Activated CD8-positive, alpha-beta memory T cell treated with anti-CD3 and anti-CD28 coated beads for 4 hours (primary cell): ENCODE measurements around the gene DMRT1.

Experiments
- DNase-seq, 2 donors: peaks; one replicate each; pipeline ENCODE4 v3.0.0-alpha.2; 2020; ENCODE audit warnings: low read depth in 2 of 2

The DMRT1 gene

DNA sequence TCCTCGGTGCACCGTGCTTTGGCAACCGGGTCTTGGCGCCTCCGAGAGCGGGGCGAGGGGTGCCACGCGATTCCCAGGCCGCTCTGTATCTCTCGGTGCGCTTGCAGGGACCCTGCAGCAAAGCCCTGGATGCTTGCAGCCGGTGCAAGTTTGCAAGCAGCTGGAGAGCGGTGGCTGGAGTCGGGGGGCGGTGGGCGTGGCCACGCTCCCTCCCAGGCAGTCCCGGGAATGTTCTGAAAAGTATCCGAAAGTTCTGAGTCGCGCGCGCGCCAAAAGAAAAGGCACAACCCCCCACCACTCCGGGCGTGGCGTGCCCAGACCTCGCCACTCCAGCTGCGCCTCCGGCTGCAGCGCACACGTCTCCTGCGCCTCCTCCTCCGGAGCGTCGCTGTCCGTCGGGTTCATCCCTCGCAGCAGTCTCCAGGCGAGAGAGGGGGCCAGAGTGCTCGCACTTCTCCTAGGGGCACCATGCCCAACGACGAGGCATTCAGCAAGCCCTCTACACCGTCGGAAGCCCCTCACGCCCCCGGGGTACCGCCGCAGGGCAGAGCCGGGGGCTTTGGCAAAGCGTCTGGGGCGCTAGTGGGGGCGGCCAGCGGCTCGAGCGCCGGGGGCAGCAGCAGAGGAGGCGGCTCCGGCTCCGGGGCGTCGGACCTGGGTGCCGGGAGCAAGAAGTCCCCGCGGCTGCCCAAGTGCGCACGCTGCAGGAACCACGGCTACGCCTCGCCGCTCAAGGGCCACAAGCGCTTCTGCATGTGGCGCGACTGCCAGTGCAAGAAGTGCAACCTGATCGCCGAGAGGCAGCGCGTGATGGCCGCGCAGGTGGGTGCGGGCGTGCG lies at the start of gene DMRT1:
Gene DMRT1, plus strand, starts transcription at position 327 of the 839 bp plus-strand sequence. Its CDS starts 142 bp downstream, at position 469.
- DNase-seq: no peak

DNA sequence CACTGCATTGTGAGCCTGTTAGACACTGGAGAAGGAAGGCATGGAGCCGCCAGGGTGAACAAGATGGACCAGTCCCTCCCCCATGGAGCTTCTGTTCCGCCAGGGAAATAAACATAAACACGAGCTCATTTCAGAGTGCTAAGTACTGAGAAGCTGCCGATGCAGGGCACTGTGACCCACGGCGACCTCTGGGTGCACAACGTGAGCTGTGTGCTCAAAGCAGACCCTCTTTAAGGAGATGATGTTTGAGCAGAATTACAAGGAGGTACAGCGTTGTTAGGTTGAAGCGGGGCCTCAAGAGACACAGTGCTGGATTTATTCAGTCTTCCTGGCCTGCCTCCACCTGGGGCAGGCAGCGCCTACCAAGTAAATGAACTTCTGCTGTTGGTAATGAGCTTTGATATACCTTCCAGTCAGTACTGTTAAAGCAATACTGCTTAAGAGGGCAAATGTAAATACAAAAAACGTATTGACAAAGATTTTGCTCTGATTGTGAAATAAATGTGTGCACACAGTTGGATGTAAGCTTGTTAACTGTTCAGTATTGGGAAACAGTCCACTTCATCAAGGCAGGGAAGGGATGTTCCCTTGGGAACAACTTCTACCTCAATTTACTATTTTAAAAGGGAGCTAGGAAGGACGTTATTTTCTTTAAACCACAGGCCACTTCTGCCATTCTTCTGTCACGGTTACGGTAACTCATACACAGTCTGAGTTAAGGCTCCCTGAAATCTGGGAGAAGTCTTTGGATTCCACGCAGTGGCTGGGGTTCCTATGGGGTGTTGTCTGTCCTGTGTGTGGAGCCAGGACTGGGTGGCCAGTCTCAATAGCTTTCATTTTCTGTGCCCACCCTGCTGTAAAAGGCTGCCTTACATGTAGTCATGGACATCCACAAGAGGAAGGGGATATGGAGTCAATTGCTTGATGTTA lies 48.9 kb upstream of the DMRT1 start:
- no peak for DNase-seq

DNA sequence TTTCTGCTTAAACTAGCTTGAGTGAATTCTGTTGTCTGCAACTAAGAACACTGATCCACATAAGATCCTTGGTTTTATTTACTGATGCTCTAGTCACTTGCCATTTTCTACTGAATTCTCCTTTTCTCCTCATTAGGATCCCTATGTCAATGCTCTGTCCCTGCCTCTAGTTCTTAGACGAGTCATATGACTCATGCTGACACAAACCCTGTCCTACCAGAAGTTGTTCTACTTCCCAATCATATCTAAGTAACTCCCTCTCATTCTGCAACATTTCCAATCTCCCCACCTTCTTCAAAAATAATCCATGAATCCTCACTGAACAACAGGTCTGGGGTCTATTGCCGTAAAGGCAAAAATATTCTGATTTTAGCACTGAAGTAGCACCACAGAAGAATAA lies 47.1 kb upstream of the DMRT1 start:
- no peak for DNase-seq

DNA sequence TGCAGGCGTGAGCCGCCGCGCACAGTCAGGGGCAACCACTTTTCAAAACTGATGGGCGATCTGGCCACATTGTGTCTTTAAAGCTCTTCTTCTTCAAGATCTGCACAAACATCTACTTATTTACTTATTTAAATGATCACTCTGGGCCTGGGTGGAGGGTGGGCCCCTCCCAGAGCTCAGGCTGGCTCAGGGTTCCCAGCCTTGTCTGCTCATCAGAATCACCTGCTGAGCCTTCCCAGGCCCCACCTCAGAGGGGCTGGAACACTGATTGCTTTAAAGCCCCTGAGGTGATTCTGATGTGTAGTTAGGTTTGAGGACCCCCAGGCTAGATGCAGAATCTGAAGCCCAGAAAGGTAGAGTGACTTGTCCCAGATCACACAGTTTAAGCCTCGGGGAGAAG lies 45.6 kb upstream of the DMRT1 start:
- no peak for DNase-seq

DNA sequence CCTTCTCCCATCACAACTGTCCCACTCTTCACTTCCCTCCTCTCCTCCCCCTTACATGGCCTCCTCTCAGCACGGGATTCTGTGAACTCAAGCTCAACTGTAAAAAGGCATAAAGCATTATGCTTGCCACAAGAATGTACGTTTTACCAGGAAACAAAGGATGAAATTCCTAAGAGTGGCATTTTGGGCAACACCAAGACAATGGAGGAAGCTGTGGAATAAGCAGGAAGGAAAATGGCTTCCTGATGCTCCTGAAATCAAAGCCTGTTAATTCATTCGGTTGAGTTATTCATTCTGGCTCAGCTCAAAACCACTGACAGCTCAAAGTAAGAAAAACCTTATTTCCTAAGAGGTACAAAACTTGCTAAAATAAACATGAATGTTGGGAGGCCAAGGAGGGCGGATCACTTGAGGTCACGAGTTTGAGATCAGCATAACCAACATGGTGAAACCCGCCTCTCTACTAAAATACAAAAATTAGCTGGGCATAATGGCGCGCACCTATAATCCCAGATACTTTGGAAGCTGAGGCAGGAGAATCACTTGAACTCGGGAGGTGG lies 40.8 kb upstream of the DMRT1 start:
- DNase-seq: no peak

DNA sequence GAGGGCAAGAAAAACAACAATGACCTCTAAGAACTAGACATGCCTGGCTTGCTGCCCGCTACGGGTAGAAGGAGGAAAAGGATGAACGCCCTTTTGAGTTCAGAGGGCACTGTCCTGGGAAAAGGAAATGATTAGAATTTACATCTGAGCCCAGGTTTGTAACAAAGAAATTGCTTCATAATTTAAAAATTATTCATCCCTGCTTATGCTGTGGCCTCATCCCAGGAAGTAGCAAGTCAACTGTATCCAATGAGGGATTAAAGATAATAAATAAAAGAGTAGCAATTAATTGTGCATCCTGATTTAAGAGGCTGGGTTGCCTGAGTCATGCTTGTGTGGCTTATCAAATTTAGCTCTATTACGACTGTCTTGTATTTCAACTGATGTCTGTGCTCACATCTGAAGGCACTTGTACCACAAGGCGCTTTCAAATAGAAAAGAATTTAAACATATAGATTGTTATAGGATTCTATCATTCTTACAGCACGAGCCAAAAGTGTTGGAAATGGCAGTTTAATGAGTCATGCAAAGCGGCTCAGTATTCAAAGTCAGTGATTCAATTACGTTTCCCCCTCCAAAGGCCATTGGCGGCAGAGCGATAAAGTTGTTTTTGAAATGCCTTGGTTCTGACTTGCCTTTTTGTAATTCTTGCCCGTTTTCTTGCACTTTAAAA lies 40.0 kb upstream of the DMRT1 start:
- no peak for DNase-seq

DNA sequence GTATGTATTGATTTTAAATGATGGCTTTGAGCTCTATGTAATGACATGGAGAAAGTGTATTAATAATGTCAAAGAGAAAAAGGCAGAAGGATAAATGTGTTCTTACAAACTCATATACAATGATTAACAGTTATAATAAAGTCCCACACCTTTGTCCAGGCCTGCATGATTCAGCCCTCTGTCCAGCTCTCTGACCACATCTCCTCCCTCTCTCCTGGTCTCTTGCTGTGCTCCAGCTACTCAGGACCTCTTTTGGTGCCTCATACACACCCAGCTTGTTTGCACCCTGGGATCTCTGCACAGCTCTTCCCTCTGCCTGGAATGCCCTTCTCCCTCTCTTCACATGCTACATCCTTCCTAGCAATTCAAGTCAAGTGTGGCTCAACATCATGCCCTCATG lies 37.5 kb upstream of the DMRT1 start:
- DNase-seq: no peak

DNA sequence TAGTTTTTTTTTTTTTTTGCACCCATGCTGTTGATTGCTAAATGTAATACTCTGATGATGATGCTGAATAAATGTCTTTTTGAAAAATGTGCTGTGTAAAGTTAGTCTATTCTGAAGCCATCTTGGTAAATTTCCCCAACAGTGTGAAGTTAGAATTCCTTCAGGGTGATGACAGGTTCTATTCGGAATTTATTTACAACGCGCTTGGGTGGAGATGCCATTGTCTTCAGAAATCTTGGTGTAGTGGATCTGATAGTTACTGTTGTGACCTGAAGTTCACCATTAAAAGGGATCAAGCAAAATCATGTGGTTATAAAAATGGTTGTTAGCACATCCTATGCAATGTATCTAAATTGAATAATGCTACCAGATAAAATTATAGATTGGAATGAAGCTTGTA lies 36.3 kb upstream of the DMRT1 start:
- no peak for DNase-seq

DNA sequence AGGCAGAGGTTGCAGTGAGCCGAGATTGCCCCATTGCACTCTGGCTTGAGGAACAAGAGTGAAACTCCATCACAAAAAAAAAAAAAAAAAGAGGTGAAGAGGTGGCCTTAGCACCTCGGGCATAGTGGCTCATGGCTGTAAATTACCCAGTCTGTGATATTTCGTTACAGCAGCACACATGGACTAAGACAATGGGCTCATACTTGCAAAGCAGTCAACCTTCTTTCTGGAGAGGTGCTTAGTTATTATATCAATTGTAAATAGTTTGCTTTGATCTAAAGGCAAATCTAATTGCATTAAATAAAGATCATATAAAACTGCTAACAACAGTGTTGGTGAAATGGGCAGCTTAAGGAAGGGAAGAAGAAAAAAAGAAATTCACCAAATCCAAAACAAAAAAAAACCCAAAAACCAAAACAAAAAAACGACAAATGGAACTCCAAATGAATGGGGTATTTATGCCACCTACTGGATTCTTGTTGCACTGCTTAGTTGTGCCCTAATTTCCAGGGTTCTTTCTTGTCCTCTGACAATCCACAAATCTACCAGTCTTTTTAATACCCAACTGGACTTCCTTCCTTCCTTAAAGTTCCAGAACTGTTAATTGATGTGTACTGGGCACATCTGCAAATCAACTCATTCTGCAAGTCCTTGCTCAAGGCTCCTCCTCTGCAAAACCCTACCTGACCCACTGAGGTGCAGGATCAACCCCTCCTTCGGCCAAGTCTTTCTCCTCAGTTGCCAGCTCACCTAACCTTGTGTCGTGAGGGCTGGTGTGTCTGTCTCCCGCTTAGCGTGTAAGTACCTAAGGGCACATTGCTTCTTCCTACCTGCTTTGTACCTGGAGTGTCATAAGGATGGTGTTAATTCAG lies 35.0 kb upstream of the DMRT1 start:
- no peak for DNase-seq

DNA sequence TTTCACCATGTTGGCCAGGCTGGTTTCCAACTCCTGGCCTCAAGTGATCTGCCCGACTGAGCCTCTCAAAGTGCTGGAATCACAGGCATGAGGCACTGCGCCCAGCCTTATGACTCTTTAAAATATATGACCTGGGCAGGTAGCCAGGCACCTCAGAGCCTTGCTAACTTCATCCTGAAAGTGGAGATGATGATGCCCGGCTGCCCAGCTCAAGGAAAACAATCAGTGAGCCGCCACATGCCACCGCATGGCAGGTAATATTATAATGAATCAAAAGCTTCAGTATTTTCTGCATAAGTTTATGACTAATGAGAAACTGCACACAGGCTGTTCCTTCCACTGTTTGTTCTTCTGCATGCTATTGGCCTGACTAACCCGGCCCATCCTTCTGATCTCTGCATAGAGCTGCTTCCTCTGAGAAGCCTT lies 30.4 kb upstream of the DMRT1 start:
- DNase-seq: no peak

DNA sequence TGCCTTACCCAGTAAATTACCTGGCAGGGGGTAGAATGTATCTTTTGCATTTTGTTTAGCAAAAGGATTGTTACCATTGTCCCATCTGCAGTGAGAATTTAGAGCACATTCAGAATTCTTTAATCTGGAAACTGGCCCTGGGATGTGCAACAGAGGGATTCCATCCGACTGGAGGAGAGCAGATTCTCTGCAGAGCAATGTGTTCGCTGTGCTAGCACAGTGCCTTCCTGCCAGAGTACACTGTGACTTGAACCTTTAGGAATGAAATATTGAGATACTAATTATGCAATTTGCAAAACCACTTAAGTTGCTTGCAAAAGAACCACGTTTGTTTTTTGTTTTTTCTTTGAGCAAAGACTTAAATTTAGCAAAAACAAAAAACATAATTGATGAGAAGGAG lies 22.5 kb upstream of the DMRT1 start:
- DNase-seq: no peak

DNA sequence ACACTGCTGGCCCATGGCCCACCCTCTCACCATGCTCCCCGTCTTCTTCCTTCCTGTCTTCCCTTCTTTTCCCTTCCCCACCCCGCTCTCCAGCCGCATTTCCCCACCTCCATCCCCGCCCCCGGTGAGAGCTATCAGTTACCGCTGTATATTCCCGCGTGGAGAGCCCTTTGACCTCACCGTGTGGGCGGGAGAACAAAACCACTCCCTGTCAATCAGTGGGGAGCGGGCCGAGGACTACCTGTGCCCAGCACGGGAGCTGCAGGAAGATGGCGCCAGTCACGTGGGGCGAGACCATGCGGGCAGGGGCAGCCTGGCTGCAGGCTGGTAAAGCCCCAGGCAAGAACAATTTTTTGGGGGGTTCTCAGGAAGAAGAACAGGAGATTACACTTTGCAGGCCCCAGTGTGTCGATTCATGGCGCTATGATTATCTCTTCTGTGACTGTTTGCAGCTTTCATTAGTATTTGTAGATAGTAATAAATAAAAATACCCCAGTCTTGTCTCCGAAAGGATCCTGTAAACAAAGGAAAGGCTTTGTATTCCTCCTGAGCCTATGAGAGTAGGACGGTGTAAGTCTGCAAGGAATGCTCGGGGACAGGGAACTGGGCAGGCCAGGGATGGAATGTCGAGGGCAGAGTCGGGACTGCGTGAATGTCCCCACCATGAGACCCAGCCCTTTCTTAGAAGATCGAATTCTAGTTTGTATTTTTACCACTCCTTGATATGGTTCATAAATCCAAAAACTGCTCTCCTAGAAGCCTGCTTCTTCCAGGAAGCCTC lies 14.8 kb upstream of the DMRT1 start:
- no peak for DNase-seq

DNA sequence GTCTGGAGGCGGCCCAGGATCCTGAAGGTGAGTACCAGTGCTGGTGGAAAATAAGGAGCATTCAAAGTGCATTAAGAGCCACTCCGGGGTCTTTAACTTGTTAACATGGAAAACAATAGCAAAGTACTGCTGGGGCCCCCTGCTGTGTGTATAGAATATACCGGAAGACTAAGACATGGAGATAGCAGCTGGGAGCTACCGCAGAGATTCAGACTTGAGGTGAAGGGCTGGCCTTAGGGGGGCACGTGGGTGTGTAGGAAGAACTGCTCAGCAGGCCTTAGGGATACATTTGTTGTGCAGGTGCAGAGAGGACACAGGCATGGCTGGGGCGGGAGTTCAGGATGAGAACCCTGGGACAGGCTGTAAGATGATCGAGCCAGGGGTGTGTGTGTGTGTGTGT lies 1.2 kb upstream of the DMRT1 start:
- DNase-seq: no peak

DNA sequence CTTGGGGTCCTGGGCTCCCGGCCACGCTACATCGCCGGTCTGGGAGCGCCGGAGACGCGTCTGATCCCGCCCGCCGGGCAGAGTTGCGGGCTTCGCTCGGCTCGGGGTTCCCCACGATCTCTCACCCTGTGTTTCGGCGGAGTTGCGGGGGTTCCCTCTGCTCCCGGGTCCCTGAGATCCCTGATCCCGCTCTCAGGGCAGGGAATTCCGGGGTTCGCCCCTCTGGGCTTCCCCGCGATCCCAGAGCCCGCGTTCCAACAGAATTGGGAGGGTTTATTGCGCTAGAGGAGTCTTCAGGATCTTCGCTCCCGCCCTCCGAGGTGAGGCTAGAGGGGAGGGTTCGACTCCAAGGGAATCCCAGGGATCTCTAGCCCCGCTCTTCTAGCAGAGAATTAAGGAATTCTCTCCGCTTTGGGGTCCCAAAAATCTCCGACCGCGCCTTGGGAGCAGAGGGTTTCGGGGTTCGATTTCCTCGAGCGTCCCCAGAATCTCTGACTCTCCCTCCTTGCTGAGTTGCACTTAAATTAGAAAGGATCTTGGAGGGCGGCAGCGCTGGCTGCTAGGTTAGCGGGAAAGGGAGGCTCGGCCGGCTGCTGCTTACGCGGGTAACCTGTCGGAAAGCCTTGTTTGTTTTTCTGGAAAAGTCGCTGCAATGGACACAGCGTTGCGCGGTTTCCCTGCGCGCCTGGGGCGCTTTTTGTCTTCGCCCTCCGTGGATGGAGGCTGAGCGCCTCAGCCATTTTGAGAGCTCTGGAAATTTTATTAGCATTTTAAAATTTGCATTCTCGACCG lies 1.3 kb downstream of the DMRT1 start:
- DNase-seq: no peak

DNA sequence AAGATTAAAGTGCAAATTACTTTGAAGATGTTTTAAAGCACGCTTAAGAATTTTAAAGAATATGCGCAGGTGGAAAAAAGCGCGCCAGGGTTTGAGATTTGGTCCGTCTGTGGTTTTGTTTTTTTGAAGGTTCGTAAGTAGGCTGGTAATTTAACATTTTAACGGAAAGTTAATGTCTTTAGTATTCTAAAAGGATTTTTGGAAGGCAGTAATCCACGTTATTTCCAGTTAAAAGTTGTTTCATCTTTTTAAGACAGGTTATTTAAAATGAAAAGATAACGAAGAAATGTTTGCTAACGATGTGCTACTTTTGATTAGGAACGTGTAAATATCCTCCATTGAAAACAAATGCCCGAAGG lies 1.9 kb downstream of the DMRT1 start:
- no peak for DNase-seq

DNA sequence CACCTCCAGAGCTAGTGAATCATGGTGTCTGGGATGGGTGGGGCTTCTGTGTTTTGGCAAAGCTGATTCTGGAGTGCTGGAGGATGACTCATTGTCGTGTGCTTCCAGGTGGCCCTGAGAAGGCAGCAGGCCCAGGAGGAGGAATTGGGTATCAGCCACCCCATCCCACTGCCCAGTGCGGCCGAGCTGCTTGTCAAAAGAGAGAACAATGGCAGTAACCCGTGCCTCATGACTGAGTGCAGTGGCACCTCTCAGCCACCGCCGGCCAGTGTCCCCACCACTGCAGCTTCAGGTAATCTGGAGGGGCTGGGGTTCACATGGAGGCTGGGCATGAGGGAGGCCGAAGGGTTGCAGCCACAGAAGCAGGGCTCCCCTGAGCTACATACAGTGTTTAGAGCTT lies 5.4 kb downstream of the DMRT1 start:
- no peak for DNase-seq

DNA sequence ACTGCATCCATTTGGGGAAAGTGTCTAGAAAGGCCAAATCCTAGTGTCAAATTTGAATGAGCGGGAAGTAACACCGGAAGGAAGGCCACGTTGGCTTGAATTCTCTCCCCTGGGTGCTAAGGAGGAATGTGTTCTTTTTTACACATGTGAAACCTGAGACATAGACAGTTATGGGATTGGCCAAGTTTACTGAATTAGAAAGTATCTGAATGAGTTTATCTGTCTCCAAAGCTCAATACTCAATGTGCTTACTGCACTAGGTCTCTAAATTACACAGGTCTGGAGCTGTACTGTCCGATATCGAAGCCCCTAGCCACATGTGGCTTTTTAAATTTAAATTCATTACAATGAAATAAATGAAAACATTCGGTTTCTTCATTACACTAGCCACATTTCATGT lies 6.0 kb downstream of the DMRT1 start:
- no peak for DNase-seq

DNA sequence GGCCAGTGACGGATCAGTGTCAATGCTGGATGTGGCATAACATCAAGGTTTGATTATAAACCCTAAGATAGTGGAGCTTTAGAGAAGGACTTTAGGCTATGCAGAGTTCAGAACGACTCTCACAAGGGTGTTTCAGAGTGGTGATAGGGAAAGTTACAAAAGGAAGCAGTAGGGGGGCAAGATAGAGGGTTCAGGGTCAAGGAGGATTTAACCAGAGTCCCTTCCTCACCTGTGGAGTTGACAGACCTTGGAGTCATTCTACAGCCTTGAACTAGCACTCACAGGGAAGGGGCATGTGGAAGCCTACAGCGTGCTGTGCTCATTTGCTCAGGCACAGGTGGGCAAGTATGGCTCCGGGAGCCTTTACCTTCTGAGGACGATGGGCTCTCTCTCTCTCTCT lies 7.9 kb downstream of the DMRT1 start:
- DNase-seq: no peak

DNA sequence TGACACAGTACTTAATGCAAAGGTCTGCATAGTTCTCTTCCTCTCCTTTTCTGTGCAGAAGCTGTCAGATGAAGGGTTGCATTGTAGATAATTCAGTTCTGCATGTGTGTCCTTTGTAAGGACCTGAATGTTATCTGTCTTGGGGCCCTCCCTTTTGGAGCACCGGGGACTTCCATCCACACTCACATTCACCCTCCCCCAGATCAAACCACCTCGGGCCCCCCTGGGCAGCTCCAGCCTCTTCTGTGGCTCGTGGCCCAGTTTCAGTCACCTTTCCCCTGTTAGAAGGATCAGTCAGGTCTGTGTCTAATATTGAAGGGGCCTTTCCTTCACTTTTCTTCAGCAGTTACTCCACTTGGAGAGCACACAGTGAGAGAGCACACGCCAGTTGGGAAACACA lies 11.0 kb downstream of the DMRT1 start:
- DNase-seq: no peak
